Smooth muscle cell (in vitro differentiated cells): ENCODE data around the gene PTPN3. TPM values are rescaled to one million over a fixed set of nuclear protein-coding genes. Genes with fewer than 3 reads are reported as not detected.

Experiments used
- DNase-seq: peaks from one replicate; lab custom pipeline; 2025; ENCODE audit not compliant: unreplicated experiment; lab: John Stamatoyannopoulos, UW
- H2AFZ ChIP-seq: fragments of 200-600 bp; sonication (generic); 2 replicates; pipeline ENCODE4 v1.6.0; 2016; ENCODE audit warnings: antibody characterized with exemption, low read depth, mild to moderate bottlenecking
- H3F3A ChIP-seq: fragments of 200-600 bp; sonication (generic); 2 replicates; pipeline ENCODE4 v1.6.0; 2017; ENCODE audit warnings: antibody characterized with exemption, low read depth
- H3K27ac ChIP-seq: fragments of 200-600 bp; sonication (generic); 2 replicates; pipeline ENCODE4 v1.5.1; 2016; ENCODE audit warnings: low read depth, mild to moderate bottlenecking
- H3K27me3 ChIP-seq: fragments of 200-600 bp; sonication (generic); 2 replicates; pipeline ENCODE4 v1.6.1; 2016; ENCODE audit warnings: low read depth, mild to moderate bottlenecking
- H3K36me3 ChIP-seq: fragments of 200-600 bp; sonication (generic); 2 replicates; pipeline ENCODE4 v1.5.1; 2016; ENCODE audit warnings: low read depth
- H3K4me1 ChIP-seq: fragments of 200-600 bp; sonication (generic); 2 replicates; pipeline ENCODE4 v1.5.1; 2016; ENCODE audit warnings: low read depth
- H3K4me2 ChIP-seq: fragments of 200-600 bp; sonication (generic); 2 replicates; pipeline ENCODE4 v1.6.0; 2016; ENCODE audit warnings: mild to moderate bottlenecking
- H3K4me3 ChIP-seq: fragments of 200-600 bp; sonication (generic); 2 replicates; pipeline ENCODE4 v1.5.1; 2016; ENCODE audit warnings: mild to moderate bottlenecking
- H3K79me2 ChIP-seq: fragments of 200-600 bp; sonication (generic); 2 replicates; pipeline ENCODE4 v1.6.0; 2016; ENCODE audit warnings: low read depth, mild to moderate bottlenecking
- H3K9ac ChIP-seq: fragments of 200-600 bp; sonication (generic); 2 replicates; pipeline ENCODE4 v1.6.0; 2016; ENCODE audit warnings: low read depth
- H3K9me3 ChIP-seq: fragments of 200-600 bp; sonication (generic); replicated peaks from 2 replicates; pipeline ENCODE4 v1.5.1; 2016; ENCODE audit warnings: low read depth
- H4K20me1 ChIP-seq: fragments of 200-600 bp; sonication (generic); 2 replicates; pipeline ENCODE4 v1.6.0; 2016; ENCODE audit warnings: low read depth
- WGBS: methylation state at CpG from one replicate; pipeline ENCODE4 v1.1.7; 2016; ENCODE audit warnings: low lambda C conversion rate; 5-methylcytosine and 5-hydroxymethylcytosine counted together
- polyA plus RNA-seq: library from polyadenylated mRNA; unstranded; fragments of >200 nt; fragmentation: Nextera tagmentation; extraction: Ambion mirVana; gene quantifications from 2 replicates; pipeline ENCODE4 v1.2.1, GENCODE V29; 2016
- total RNA-seq: library from RNA; depleted of rRNA; stranded (reverse); fragments of >200 nt; gene quantifications from 2 replicates; pipeline ENCODE4 v1.2.3, GENCODE V29; 2014
- TF ChIP-seq, protein P1 (sequence below): fragments of 200-600 bp; sonication (generic); IDR thresholded peaks from 2 replicates; pipeline ENCODE4 v1.5.1; 2017; ENCODE audit warnings: borderline replicate concordance, mild to moderate bottlenecking, antibody characterized with exemption; ENCODE audit not compliant: insufficient read depth, poor library complexity, severe bottlenecking

The PTPN3 gene
- total and polyA plus RNA-seq, 2 experiments from 2014 or later, result 2.2 to 5.5 TPM

DNA sequence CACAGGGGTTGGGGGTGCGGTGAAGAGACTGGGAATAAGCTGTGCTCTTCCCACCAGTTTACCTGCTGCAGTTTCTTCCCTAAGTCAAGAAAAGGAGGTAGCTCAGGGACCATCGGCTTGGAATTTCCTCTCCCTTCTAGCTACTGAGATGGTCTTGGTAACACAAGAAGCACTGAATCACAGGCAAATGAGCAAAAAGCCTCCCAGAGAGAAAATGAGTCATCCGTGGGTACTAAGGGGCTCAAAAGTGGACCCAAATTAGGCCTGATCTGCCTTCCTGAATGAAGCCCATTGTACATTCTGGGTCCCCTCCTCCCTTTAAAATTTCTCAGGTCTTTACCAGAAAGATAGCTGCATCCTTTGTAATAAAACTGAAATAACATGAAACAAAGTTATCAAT is 49.9 kb downstream of the PTPN3 start:
- no peak overlapping the region for H3K4me3 ChIP-seq
- H3K4me1 ChIP-seq, result peaks cover 6% of the 10 kb centered on the region
- no peaks in the 10 kb centered on the region for H3K9me3 ChIP-seq
- 50% methylated on average over 3 of the region's 3 CpGs for WGBS
- H3K4me2 ChIP-seq, result peak overlapping the region; percentile 6
- H3K27me3 ChIP-seq, result no peaks in the 10 kb centered on the region
- TF ChIP-seq, protein P1, sequence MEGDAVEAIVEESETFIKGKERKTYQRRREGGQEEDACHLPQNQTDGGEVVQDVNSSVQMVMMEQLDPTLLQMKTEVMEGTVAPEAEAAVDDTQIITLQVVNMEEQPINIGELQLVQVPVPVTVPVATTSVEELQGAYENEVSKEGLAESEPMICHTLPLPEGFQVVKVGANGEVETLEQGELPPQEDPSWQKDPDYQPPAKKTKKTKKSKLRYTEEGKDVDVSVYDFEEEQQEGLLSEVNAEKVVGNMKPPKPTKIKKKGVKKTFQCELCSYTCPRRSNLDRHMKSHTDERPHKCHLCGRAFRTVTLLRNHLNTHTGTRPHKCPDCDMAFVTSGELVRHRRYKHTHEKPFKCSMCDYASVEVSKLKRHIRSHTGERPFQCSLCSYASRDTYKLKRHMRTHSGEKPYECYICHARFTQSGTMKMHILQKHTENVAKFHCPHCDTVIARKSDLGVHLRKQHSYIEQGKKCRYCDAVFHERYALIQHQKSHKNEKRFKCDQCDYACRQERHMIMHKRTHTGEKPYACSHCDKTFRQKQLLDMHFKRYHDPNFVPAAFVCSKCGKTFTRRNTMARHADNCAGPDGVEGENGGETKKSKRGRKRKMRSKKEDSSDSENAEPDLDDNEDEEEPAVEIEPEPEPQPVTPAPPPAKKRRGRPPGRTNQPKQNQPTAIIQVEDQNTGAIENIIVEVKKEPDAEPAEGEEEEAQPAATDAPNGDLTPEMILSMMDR, result no peak
- no peak overlapping the region for H2AFZ ChIP-seq
- peak overlapping the region; percentile 56 for H3K27ac ChIP-seq
- no peaks in the 10 kb centered on the region for H3K79me2 ChIP-seq
- no peaks in the 10 kb centered on the region for H3K36me3 ChIP-seq
- no peak overlapping the region for H3K9ac ChIP-seq
- no peak for DNase-seq
- no peaks in the 10 kb centered on the region for H4K20me1 ChIP-seq
- H3F3A ChIP-seq, result peaks cover 12% of the 10 kb centered on the region

GRCh38 chr9:109447329-109448076 is 50.6 kb downstream of the PTPN3 start:
- Histone ChIP-seq H3F3A (peaks cover 10% of the 10 kb centered on the region), H2AFZ (no peak overlapping the region), H3K27me3 (no peaks in the 10 kb centered on the region), H3K4me3 (no peak overlapping the region), H3K4me1 (peaks cover 6% of the 10 kb centered on the region), H3K4me2 (peak overlapping the region; percentile 6), H4K20me1 (no peaks in the 10 kb centered on the region), H3K9me3 (no peaks in the 10 kb centered on the region), H3K36me3 (no peaks in the 10 kb centered on the region), H3K9ac (no peak overlapping the region), H3K79me2 (no peaks in the 10 kb centered on the region), H3K27ac (peak overlapping the region; percentile 56)
- DNase-seq, result no peak
- TF ChIP-seq, protein P1, result no peak
- 77% methylated on average over 6 of the region's 6 CpGs for WGBS

DNA sequence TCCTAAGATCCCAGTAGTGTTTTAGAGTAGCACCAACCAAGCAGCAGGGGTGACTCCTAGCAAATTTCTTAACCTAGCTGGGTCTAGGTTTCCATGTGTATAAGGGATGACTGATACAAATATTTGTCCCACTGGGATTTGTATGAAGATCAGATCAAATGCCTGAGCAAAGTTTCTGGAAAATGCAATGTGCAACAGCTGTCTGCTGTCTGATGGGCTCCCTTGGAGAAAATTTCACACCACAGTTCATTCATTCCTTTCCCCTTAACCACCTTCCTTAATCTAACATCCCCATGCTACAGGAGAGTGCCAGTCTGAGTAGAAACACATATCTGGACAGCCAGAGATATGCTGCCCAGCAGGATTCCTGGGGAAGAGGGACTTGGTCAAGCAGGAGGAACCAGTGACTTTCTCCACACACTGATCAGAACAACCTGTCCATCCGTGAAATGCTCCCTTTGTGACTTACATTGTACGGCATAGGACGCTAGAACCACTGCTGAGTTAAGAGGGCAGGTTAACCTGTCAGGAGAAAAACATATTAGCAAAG is 53.3 kb downstream of the PTPN3 start:
- 81% methylated on average over 3 of the region's 3 CpGs for WGBS
- Histone ChIP-seq H3F3A (peaks cover 10% of the 10 kb centered on the region), H2AFZ (no peak overlapping the region), H3K4me3 (no peak overlapping the region), H3K27me3 (no peaks in the 10 kb centered on the region), H3K36me3 (no peaks in the 10 kb centered on the region), H3K9me3 (no peaks in the 10 kb centered on the region), H3K9ac (no peak overlapping the region), H3K27ac (no peak overlapping the region), H3K4me2 (no peak overlapping the region), H3K79me2 (no peaks in the 10 kb centered on the region), H4K20me1 (no peaks in the 10 kb centered on the region), H3K4me1 (peaks cover 8% of the 10 kb centered on the region)
- no peak for DNase-seq
- TF ChIP-seq, protein P1, result no peak

GRCh38 chr9:109442716-109443115 is 55.4 kb downstream of the PTPN3 start:
- no peaks in the 10 kb centered on the region for H4K20me1 ChIP-seq
- no peaks in the 10 kb centered on the region for H3K79me2 ChIP-seq
- peaks cover 2% of the 10 kb centered on the region for H3F3A ChIP-seq
- no peak overlapping the region for H3K9ac ChIP-seq
- TF ChIP-seq, protein P1, result no peak
- no peak overlapping the region for H3K27ac ChIP-seq
- H3K4me3 ChIP-seq, result no peak overlapping the region
- no peaks in the 10 kb centered on the region for H3K36me3 ChIP-seq
- H3K27me3 ChIP-seq, result no peaks in the 10 kb centered on the region
- 86% methylated on average over 2 of the region's 2 CpGs for WGBS
- no peaks in the 10 kb centered on the region for H3K9me3 ChIP-seq
- H3K4me1 ChIP-seq, result peaks cover 3% of the 10 kb centered on the region
- no peak overlapping the region for H2AFZ ChIP-seq
- H3K4me2 ChIP-seq, result no peak overlapping the region
- no peak for DNase-seq
